H1 (cell line): ENCODE data around the gene OPHN1. TPM values are rescaled to one million over a fixed set of nuclear protein-coding genes. Genes with fewer than 3 reads are reported as not detected.

Source experiments
- CTCF ChIA-PET: fragments of 300-600 bp; sonication (Branson Sonifier 250); formaldehyde crosslinking; loops from one replicate; lab custom pipeline; 2021; ENCODE audit not compliant: partially characterized antibody; lab: Charles Lee
- POLR2A ChIA-PET: fragments of 300-600 bp; sonication (Branson Sonifier 250); formaldehyde crosslinking; loops from one replicate; lab custom pipeline; 2021; ENCODE audit warnings: inconsistent platforms; ENCODE audit not compliant: partially characterized antibody; lab: Charles Lee
- DNase-seq, 2 experiments: peaks; one replicate each; pipeline versions ENCODE4 v3.0.0 to v3.0.0-alpha.2; 2010 to 2022; ENCODE audit warnings: low spot score in 2 of 2, low read depth in 1 of 2, mixed read lengths in 1 of 2
- FAIRE-seq: peaks from 2 replicates; lab custom pipeline; 2011; peaks lifted over from hg19 to GRCh38; lab: Jason Lieb, UNC
- H2AFZ ChIP-seq: 2 replicates; pipeline ENCODE4 v1.8.1; 2012; ENCODE audit warnings: low read length, inconsistent platforms
- H2AK5ac ChIP-seq: 2 replicates; pipeline ENCODE4 v1.6.1; 2013; ENCODE audit warnings: low read depth, low read length
- H2BK120ac ChIP-seq: replicated peaks from 2 replicates; pipeline ENCODE3; 2013; ENCODE audit warnings: low read depth, low read length, inconsistent platforms
- H2BK12ac ChIP-seq: 2 replicates; pipeline ENCODE4 v1.6.1; 2013; ENCODE audit warnings: low read depth, low read length
- H2BK15ac ChIP-seq: 2 replicates; pipeline ENCODE4 v1.6.1; 2013; ENCODE audit warnings: low read length
- H2BK20ac ChIP-seq: 2 replicates; pipeline ENCODE4 v1.6.1; 2013; ENCODE audit warnings: low read length
- H2BK5ac ChIP-seq: 2 replicates; pipeline ENCODE4 v1.6.1; 2013; ENCODE audit warnings: low read depth, low read length
- H3K14ac ChIP-seq: 2 replicates; pipeline ENCODE4 v1.6.1; 2013; ENCODE audit warnings: inconsistent platforms; ENCODE audit not compliant: insufficient read length
- H3K18ac ChIP-seq: 2 replicates; pipeline ENCODE4 v1.6.1; 2013; ENCODE audit warnings: low read length; ENCODE audit errors: extremely low read depth
- H3K23ac ChIP-seq: 2 replicates; pipeline ENCODE4 v1.6.1; 2013; ENCODE audit warnings: inconsistent platforms; ENCODE audit not compliant: insufficient read length
- H3K23me2 ChIP-seq: 2 replicates; pipeline ENCODE4 v1.6.1; 2013; ENCODE audit warnings: low read depth, low read length
- H3K27ac ChIP-seq: 2 replicates; pipeline ENCODE4 v1.6.1; 2011; ENCODE audit warnings: low read depth, low read length, inconsistent platforms
- H3K27me3 ChIP-seq, 4 experiments: replicated peaks in 1 of 4; 1 replicate in 1 of 4; 2 replicates in 3 of 4; pipeline versions ENCODE4 v1.6.1 to v1.8.1; 2011 to 2013; ENCODE audit warnings: low read length in 3 of 4, mild to moderate bottlenecking in 3 of 4, inconsistent platforms in 2 of 4, mixed read lengths in 2 of 4, moderate library complexity in 1 of 4; ENCODE audit not compliant: control insufficient read depth in 3 of 4, insufficient read depth in 3 of 4; ENCODE audit errors: extremely low read depth in 1 of 4
- H3K36me3 ChIP-seq, 4 experiments: 2 replicates each; pipeline versions ENCODE4 v1.6.1 to v1.8.1; 2011 to 2013; ENCODE audit warnings: mild to moderate bottlenecking in 4 of 4, low read length in 3 of 4, moderate library complexity in 2 of 4, control low read depth in 1 of 4, inconsistent platforms in 1 of 4; ENCODE audit not compliant: insufficient read depth in 4 of 4, control insufficient read depth in 2 of 4
- H3K4ac ChIP-seq: replicated peaks from 2 replicates; pipeline ENCODE3; 2013; ENCODE audit warnings: low read length, low read depth, mixed read lengths, inconsistent platforms; ENCODE audit not compliant: insufficient read length
- H3K4me1 ChIP-seq, 4 experiments: replicated peaks in 1 of 4; 1 replicate in 1 of 4; 2 replicates in 3 of 4; pipeline versions ENCODE4 v1.6.1 to v1.8.1; 2011 to 2013; ENCODE audit warnings: low read length in 3 of 4, inconsistent platforms in 2 of 4, mixed read lengths in 1 of 4; ENCODE audit not compliant: insufficient read depth in 4 of 4, control insufficient read depth in 3 of 4
- H3K4me2 ChIP-seq, 2 experiments: 2 replicates each; pipeline versions ENCODE4 v1.6.1 to v1.8.1; 2011 to 2013; ENCODE audit warnings: low read depth in 2 of 2, low read length in 2 of 2, control low read depth in 1 of 2, inconsistent platforms in 1 of 2, mild to moderate bottlenecking in 1 of 2; ENCODE audit not compliant: insufficient read depth in 1 of 2
- H3K4me3 ChIP-seq, 4 experiments: fragments of 200-600, 300-600 bp in 1 of 4; sonication (generic), shearing (Covaris generic), sonication (Bioruptor Twin) in 1 of 4; 2 replicates each; pipeline versions ENCODE4 v1.5.1 to v1.8.1; 2011 to 2016; ENCODE audit warnings: low read length in 4 of 4, low read depth in 3 of 4, control low read depth in 2 of 4, inconsistent platforms in 2 of 4, mild to moderate bottlenecking in 2 of 4, mixed read lengths in 1 of 4, moderate library complexity in 1 of 4; ENCODE audit not compliant: insufficient read depth in 2 of 4; ENCODE audit errors: extremely low read depth in 1 of 4
- H3K56ac ChIP-seq: replicated peaks from 2 replicates; pipeline ENCODE3; 2013; ENCODE audit warnings: low read depth, mild to moderate bottlenecking, mixed read lengths, low read length, inconsistent platforms; ENCODE audit not compliant: insufficient read length
- H3K79me1 ChIP-seq: 2 replicates; pipeline ENCODE4 v1.6.1; 2013; ENCODE audit warnings: low read depth, low read length, control low read depth
- H3K79me2 ChIP-seq, 2 experiments: 2 replicates each; pipeline versions ENCODE4 v1.6.1 to v1.8.1; 2012 to 2013; ENCODE audit warnings: low read length in 2 of 2, mild to moderate bottlenecking in 2 of 2, inconsistent platforms in 1 of 2; ENCODE audit not compliant: insufficient read depth in 2 of 2, control insufficient read depth in 1 of 2
- H3K9ac ChIP-seq, 4 experiments: replicated peaks in 1 of 4; 1 replicate in 1 of 4; 2 replicates in 3 of 4; pipeline versions ENCODE4 v1.6.1 to v1.8.1; 2011 to 2013; ENCODE audit warnings: low read depth in 3 of 4, low read length in 3 of 4, control low read depth in 2 of 4, mild to moderate bottlenecking in 2 of 4, moderate library complexity in 2 of 4, inconsistent platforms in 1 of 4; ENCODE audit errors: extremely low read depth in 1 of 4
- H3K9me3 ChIP-seq, 2 experiments: 2 replicates each; pipeline versions ENCODE4 v1.6.1 to v1.8.1; 2012 to 2013; ENCODE audit warnings: mild to moderate bottlenecking in 2 of 2, moderate library complexity in 2 of 2, control low read depth in 1 of 2, inconsistent platforms in 1 of 2, low read depth in 1 of 2, low read length in 1 of 2, mixed read lengths in 1 of 2; ENCODE audit not compliant: insufficient read depth in 2 of 2
- H4K20me1 ChIP-seq, 2 experiments: replicated peaks in 1 of 2; 2 replicates each; pipeline versions ENCODE3 to v1.8.1; 2011 to 2013; ENCODE audit warnings: inconsistent platforms in 2 of 2, low read length in 2 of 2, mild to moderate bottlenecking in 1 of 2; ENCODE audit not compliant: insufficient read depth in 2 of 2, control insufficient read depth in 1 of 2
- H4K5ac ChIP-seq: 2 replicates; pipeline ENCODE4 v1.6.1; 2013; ENCODE audit warnings: low read length, low read depth, mixed read lengths, inconsistent platforms; ENCODE audit not compliant: insufficient read length
- H4K8ac ChIP-seq: 2 replicates; pipeline ENCODE4 v1.8.0; 2013; ENCODE audit warnings: mild to moderate bottlenecking, moderate library complexity, low read length, inconsistent platforms; ENCODE audit not compliant: insufficient read depth; ENCODE audit errors: extremely low read depth
- H4K91ac ChIP-seq: replicated peaks from 2 replicates; pipeline ENCODE3; 2013; ENCODE audit warnings: low read length, mixed read lengths, inconsistent platforms; ENCODE audit not compliant: insufficient read length
- ATF2 ChIP-seq: IDR thresholded peaks from 2 replicates; pipeline ENCODE4 v1.6.1; 2012; ENCODE audit warnings: low read length, inconsistent platforms
- EZH2 ChIP-seq: fragments of 200-600 bp; sonication (generic); IDR thresholded peaks from 2 replicates; pipeline ENCODE4 v1.7.1; 2012; ENCODE audit warnings: low read depth, mild to moderate bottlenecking, moderate library complexity, low read length, inconsistent platforms; ENCODE audit not compliant: severe bottlenecking
- KDM1A ChIP-seq: fragments of 200-600, 300-600 bp; sonication (generic); IDR thresholded peaks from 2 replicates; pipeline ENCODE4 v1.7.1; 2016; ENCODE audit warnings: mild to moderate bottlenecking, low read length, borderline replicate concordance
- SIX5 ChIP-seq: IDR thresholded peaks from 2 replicates; pipeline ENCODE4 v1.6.1; 2011; ENCODE audit warnings: mild to moderate bottlenecking, low read depth, low read length
- WGBS, 2 experiments: shearing (Covaris generic) in 1 of 2; methylation state at CpG; one replicate each; pipeline versions ENCODE4 v1.1.6 to v1.1.7; 2013 to 2015; ENCODE audit warnings: low lambda C conversion rate in 2 of 2, mixed read lengths in 2 of 2, inconsistent platforms in 1 of 2, low coverage in 1 of 2, missing lambda C conversion rate in 1 of 2; ENCODE audit not compliant: insufficient replicate concordance in 2 of 2, insufficient coverage in 1 of 2, insufficient read length in 1 of 2; ENCODE audit errors: extremely low coverage in 1 of 2, missing lambda C conversion rate in 1 of 2; 5-methylcytosine and 5-hydroxymethylcytosine counted together
- polyA plus RNA-seq, 7 experiments: library from polyadenylated mRNA; depleted of rRNA in 3 of 7; stranded (reverse) in 5 of 7; unstranded in 2 of 7; fragments of >200 nt in 5 of 7; fragments of 200-250 nt in 2 of 7; gene quantifications; 1 replicate in 5 of 7; 2 replicates in 1 of 7; 4 replicates in 1 of 7; pipeline versions ENCODE4 v1.2.1 to v1.2.3, GENCODE V29; 2011 to 2013; ENCODE audit warnings: missing spikeins in 2 of 7, mixed read lengths in 2 of 7
- total RNA-seq: library from RNA; stranded (reverse); fragmentation: NEBNext Ultra II Directional; extraction: Animal tissue kit (Norgen Biotek cat#: 25700); gene quantifications from 2 replicates; pipeline ENCODE4 v1.2.1, GENCODE V29; 2021

OPHN1 gene
- total and polyA plus RNA-seq, 2 of the 8 experiments (the other 6 are each of a cell fraction or from before 2014, with no cell fraction given), result 1.2 to 3.5 TPM

DNA sequence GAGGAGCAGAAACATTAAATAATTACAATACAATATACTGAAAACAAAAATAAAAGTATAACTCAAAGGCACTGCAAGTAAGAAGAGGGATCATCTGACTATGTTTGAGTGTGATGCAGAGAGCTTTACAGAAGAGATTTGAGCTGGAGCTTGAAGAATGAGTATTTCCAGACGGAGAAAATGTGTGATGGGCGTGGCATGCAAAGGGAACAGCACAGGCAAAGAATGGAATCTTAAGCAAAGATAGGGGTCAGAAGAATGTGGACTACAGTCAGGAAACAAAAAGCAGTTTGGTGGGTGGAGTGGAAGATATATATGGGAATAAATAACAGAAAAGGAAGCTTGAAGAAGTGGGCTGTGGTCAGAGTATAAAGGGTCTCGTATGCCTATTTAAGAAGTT is 45.5 kb downstream of the OPHN1 start:
- Histone ChIP-seq H3K23me2 (no peaks in the 10 kb centered on the region), H3K36me3 (no peaks in the 10 kb centered on the region), H3K9ac (no peak overlapping the region), H3K18ac (no peak overlapping the region), H3K79me2 (no peaks in the 10 kb centered on the region), H2AFZ (no peak overlapping the region), H3K79me1 (no peaks in the 10 kb centered on the region), H2AK5ac (no peak overlapping the region), H4K5ac (no peak overlapping the region), H3K56ac (no peak overlapping the region), H3K4me3 (no peak overlapping the region), H2BK20ac (no peak overlapping the region), H3K4ac (no peak overlapping the region), H3K14ac (no peak overlapping the region), H3K9me3 (no peaks in the 10 kb centered on the region), H3K27ac (no peak overlapping the region), H2BK120ac (no peak overlapping the region), H3K23ac (no peak overlapping the region), H2BK5ac (no peak overlapping the region), H2BK15ac (no peak overlapping the region), H3K4me1 (no peaks in the 10 kb centered on the region), H3K4me2 (no peak overlapping the region), H4K8ac (no peak overlapping the region), H4K20me1 (no peaks in the 10 kb centered on the region), H4K91ac (no peak overlapping the region), H2BK12ac (no peak overlapping the region), H3K27me3 (no peaks in the 10 kb centered on the region)
- TF ChIP-seq ATF2, result no peak
- no peak for TF ChIP-seq KDM1A
- no peak for TF ChIP-seq SIX5
- no peak for TF ChIP-seq EZH2
- DNase-seq (no peak), FAIRE-seq (no peak)
- 89% methylated on average over 2 of the region's 3 CpGs; no CpG with 5 or more reads in 1 of the 2 experiments for WGBS, 2 experiments
- POLR2A ChIA-PET, result no interaction called here
- CTCF ChIA-PET, result no interaction called here
